Thyroid gland (tissue), 4 donors: ENCODE results near the gene PALLD. TPM values are rescaled to one million over a fixed set of nuclear protein-coding genes. Genes with fewer than 3 reads are reported as not detected.

ENCODE experiments used
- DNase-seq, 2 donors: peaks; one replicate each; pipeline ENCODE4 v3.0.0-alpha.2; 2019
- H3K27ac ChIP-seq, 3 donors: fragments of 200-600 bp; sonication (generic); 1 replicate in 2 of 3; 2 replicates in 1 of 3; pipeline ENCODE4 v1.5.1; 2016 to 2019; ENCODE audit warnings: mild to moderate bottlenecking in 1 of 3, moderate library complexity in 1 of 3
- H3K27me3 ChIP-seq: fragments of 200-600 bp; sonication (generic); one replicate; pipeline ENCODE4 v1.5.1; 2019
- H3K36me3 ChIP-seq, 2 donors: fragments of 200-600 bp; sonication (generic); one replicate each; pipeline ENCODE4 v1.5.1; 2016 to 2019
- H3K4me1 ChIP-seq, 2 donors: fragments of 200-600 bp; sonication (generic); one replicate each; pipeline ENCODE4 v1.5.1; 2017 to 2019
- H3K4me3 ChIP-seq, 3 donors: fragments of 200-600 bp; sonication (generic); replicated peaks in 1 of 3; 1 replicate in 2 of 3; 2 replicates in 1 of 3; pipeline ENCODE4 v1.5.1; 2016; ENCODE audit warnings: mild to moderate bottlenecking in 1 of 3
- H3K9me3 ChIP-seq: fragments of 200-600 bp; sonication (generic); one replicate; pipeline ENCODE4 v1.5.1; 2017
- CTCF ChIP-seq, 6 experiments: fragments of 200-600 bp in 3 of 6; fragments of 450-650 bp in 3 of 6; sonication (generic) in 3 of 6; IDR thresholded peaks; one replicate each; pipeline ENCODE4 v1.5.1; 2016 to 2019; ENCODE audit warnings: antibody characterized with exemption in 6 of 6, mild to moderate bottlenecking in 2 of 6, inconsistent platforms in 1 of 6, moderate library complexity in 1 of 6
- POLR2A ChIP-seq, 2 donors: fragments of 450-650 bp; IDR thresholded peaks; one replicate each; pipeline ENCODE4 v1.6.1; 2017; ENCODE audit warnings: antibody characterized with exemption in 2 of 2, mild to moderate bottlenecking in 2 of 2, moderate library complexity in 1 of 2
- WGBS, 2 donors: methylation state at CpG; one replicate each; pipeline ENCODE4 v1.1.5; 2017; 5-methylcytosine and 5-hydroxymethylcytosine counted together
- intact Hi-C: fragments of 100-400 bp; cut with DNase I; formaldehyde crosslinking; loops from one replicate; pipeline ENCODE4 v1.15.1; 2023
- total RNA-seq, 4 donors: library from RNA; depleted of rRNA; stranded (reverse); fragments of >200 nt; gene quantifications; one replicate each; pipeline ENCODE4 v1.2.3, GENCODE V29; 2016

PALLD gene
- total RNA-seq, 4 donors from 2014 or later, result 152 to 311 (median 226) TPM

DNA sequence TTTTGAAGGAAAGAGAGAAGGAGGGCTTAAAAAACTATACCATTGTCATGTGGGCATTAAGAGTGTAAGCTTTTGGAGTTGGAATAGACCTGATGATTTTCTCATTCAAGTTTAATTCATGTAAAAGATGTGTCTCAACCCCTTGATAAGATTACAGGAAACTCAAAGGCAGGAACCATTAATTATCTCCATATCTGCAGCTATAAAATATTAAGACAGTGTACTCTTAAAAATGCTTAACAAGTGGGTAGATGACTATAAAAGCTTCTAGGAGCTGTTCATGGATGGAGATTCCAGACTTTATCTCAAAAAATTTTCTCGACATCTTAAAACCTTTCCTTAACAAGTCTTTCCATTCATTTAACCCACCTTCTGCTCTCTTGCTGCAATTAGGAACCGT, 208.3 kb downstream of the PALLD start:
- no peaks in the 10 kb centered on the region for H3K36me3 ChIP-seq
- intact Hi-C loops, result no loop called here
- WGBS, 2 donors, result 87 to 89% methylated on average over 2 of the region's 2 CpGs
- no peaks in the 10 kb centered on the region for H3K27me3 ChIP-seq
- H3K4me3 ChIP-seq, result no peak overlapping the region
- H3K9me3 ChIP-seq, result no peaks in the 10 kb centered on the region
- TF ChIP-seq CTCF (IDR thresholded peaks at IDR 0.05) (no peak), POLR2A (IDR thresholded peaks at IDR 0.05) (no peak)
- H3K4me1 ChIP-seq, result peaks cover 10 to 12% of the 10 kb centered on the region in 2 donors
- no peak for DNase-seq
- no peak overlapping the region for H3K27ac ChIP-seq

DNA sequence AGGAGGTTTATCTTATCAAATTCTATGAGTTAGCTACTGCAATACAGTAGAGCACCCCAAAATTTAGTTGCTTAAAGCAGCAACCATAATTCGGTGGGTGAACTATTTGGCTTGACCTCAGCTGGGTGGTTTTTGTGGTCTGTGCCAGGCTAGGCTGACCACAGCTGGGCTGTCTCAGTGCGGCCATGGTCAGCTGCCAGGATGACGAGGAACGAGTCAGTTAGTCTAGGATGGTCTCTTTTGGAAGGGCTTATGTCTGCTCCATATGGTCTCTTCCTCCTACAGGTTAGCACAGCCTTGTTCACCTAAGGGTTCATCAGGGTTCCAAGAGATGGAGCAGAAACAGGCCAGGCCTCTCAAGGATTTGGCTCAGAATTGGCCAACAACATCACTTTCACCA, 210.4 kb downstream of the PALLD start:
- H3K4me1 ChIP-seq, result peaks cover 14 to 17% of the 10 kb centered on the region in 2 donors
- no peaks in the 10 kb centered on the region for H3K27me3 ChIP-seq
- intact Hi-C loops, result no loop called here
- peak overlapping the region in 1 of 3 donors; percentile 23 for H3K27ac ChIP-seq
- WGBS, 2 donors, result 90 to 93% methylated on average over 4 of the region's 4 CpGs
- TF ChIP-seq CTCF (IDR thresholded peaks at IDR 0.05), result no peak
- TF ChIP-seq POLR2A (IDR thresholded peaks at IDR 0.05), result no peak
- H3K4me3 ChIP-seq, result no peak overlapping the region
- H3K9me3 ChIP-seq, result no peaks in the 10 kb centered on the region
- no peak for DNase-seq
- no peaks in the 10 kb centered on the region for H3K36me3 ChIP-seq

DNA sequence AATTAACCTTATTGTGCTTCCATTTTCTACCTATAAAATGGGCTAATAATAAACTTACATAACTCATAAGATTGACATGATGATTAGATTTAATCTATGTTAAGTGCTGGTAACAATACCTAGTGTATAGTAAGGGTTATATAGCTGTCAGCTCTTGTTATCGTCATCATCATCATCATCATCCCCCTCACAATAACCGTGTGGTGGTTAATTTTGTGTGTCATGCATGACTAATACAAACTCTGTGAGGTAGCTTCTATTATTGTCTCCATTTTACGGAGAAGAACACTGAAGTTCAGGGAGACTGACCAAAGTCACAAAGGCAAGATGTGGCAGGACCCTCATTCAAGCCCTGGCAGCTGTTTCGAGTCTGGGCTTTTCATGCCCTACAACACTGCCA, 211.3 kb downstream of the PALLD start:
- no peaks in the 10 kb centered on the region for H3K27me3 ChIP-seq
- intact Hi-C loops, result no loop called here
- no peak overlapping the region for H3K4me3 ChIP-seq
- no peak for DNase-seq
- H3K36me3 ChIP-seq, result no peaks in the 10 kb centered on the region
- WGBS, 2 donors, result 92 to 97% methylated on average over 4 of the region's 4 CpGs
- TF ChIP-seq CTCF (IDR thresholded peaks at IDR 0.05), result no peak
- no peak for TF ChIP-seq POLR2A (IDR thresholded peaks at IDR 0.05)
- no peaks in the 10 kb centered on the region for H3K9me3 ChIP-seq
- H3K4me1 ChIP-seq, result peaks cover 14 to 18% of the 10 kb centered on the region in 2 donors
- no peak overlapping the region for H3K27ac ChIP-seq

GRCh38 chr4:168710353-168710946, 213.6 kb downstream of the PALLD start:
- H3K9me3 ChIP-seq, result no peaks in the 10 kb centered on the region
- DNase-seq, result peak; percentile 58 to 65
- H3K27me3 ChIP-seq, result no peaks in the 10 kb centered on the region
- H3K4me3 ChIP-seq, result no peak overlapping the region
- H3K27ac ChIP-seq, result peak overlapping the region; percentile 62 to 77 (median 69)
- H3K4me1 ChIP-seq, result peaks cover 14 to 18% of the 10 kb centered on the region in 2 donors
- no peaks in the 10 kb centered on the region for H3K36me3 ChIP-seq
- intact Hi-C loops, result loop anchor here (5.0 to 10.0 kb wide), 2 partner anchors 124 to 202 kb away; no protein-coding TSS in a partner anchor
- 56 to 61% methylated on average over 3 of the region's 3 CpGs for WGBS, 2 donors
- TF ChIP-seq POLR2A (IDR thresholded peaks at IDR 0.05) (no peak), CTCF (IDR thresholded peaks at IDR 0.05) (peak in 4 of 6 experiments; percentile 57 to 82 (median 67))
